ENCODE results near the gene LAIR2.

- TF ChIP-seq CTCF (IDR thresholded peaks at IDR 0.05) (no peak), ZFX (IDR thresholded peaks at IDR 0.05; ENCODE audit: borderline replicate concordance) (no peak)
Observed at GRCh38 chr19:54523403-54523802, 20.8 kb downstream of the LAIR2 start.

All from 22Rv1 (cell line).